Uterus (tissue), 4 donors: ENCODE measurements around the gene STK39. TPM values are rescaled to one million over a fixed set of nuclear protein-coding genes. Genes with fewer than 3 reads are reported as not detected.
"Not testable (repeated sequence)": the region's sequence is repeated elsewhere in the genome, so short reads cannot be mapped to it uniquely, and the experiment has no call there.

Experiments used
- DNase-seq, 2 donors: peaks; one replicate each; pipeline ENCODE4 v3.0.0-alpha.2; 2019 to 2020
- H3K27ac ChIP-seq, 2 donors: fragments of 200-600 bp; sonication (generic); 1 replicate in 1 of 2; 2 replicates in 1 of 2; pipeline ENCODE4 v1.5.1; 2016 to 2018
- H3K27me3 ChIP-seq, 2 donors: fragments of 200-600 bp; sonication (generic); one replicate each; pipeline ENCODE4 v1.5.1; 2018 to 2019; ENCODE audit warnings: control low read depth in 1 of 2
- H3K36me3 ChIP-seq, 2 donors: fragments of 200-600 bp; sonication (generic); one replicate each; pipeline ENCODE4 v1.5.1; 2019; ENCODE audit warnings: control low read depth in 1 of 2
- H3K4me1 ChIP-seq, 2 donors: fragments of 200-600 bp; sonication (generic); one replicate each; pipeline ENCODE4 v1.5.1; 2018 to 2019; ENCODE audit warnings: control low read depth in 1 of 2
- H3K4me3 ChIP-seq, 2 donors: fragments of 200-600 bp; sonication (generic); 1 replicate in 1 of 2; 2 replicates in 1 of 2; pipeline ENCODE4 v1.5.1; 2018 to 2019; ENCODE audit warnings: mild to moderate bottlenecking in 1 of 2
- H3K9me3 ChIP-seq, 2 donors: fragments of 200-600 bp; sonication (generic); one replicate each; pipeline ENCODE4 v1.5.1; 2019; ENCODE audit warnings: control low read depth in 1 of 2
- POLR2A ChIP-seq, 2 donors: fragments of 450-650 bp; IDR thresholded peaks; one replicate each; pipeline ENCODE4 v1.6.1; 2016; ENCODE audit warnings: antibody characterized with exemption in 2 of 2, mild to moderate bottlenecking in 1 of 2, moderate library complexity in 1 of 2
- intact Hi-C: fragments of 100-400 bp; cut with DNase I; formaldehyde crosslinking; loops from one replicate; pipeline ENCODE4 v1.15.1; 2023; ENCODE audit warnings: low total_unique reads
- total RNA-seq, 4 donors: library from RNA; depleted of rRNA in 3 of 4; stranded (reverse); fragments of >200 nt in 3 of 4; gene quantifications; one replicate each; pipeline versions ENCODE4 v1.1.0 to v1.2.4, GENCODE V29; 2014 to 2023
- TF ChIP-seq, protein P1 (sequence below), 4 experiments: fragments of 200-600 bp in 2 of 4; fragments of 450-650 bp in 2 of 4; sonication (generic) in 2 of 4; IDR thresholded peaks; one replicate each; pipeline ENCODE4 v1.5.1; 2016 to 2019; ENCODE audit warnings: antibody characterized with exemption in 4 of 4, mild to moderate bottlenecking in 2 of 4, moderate library complexity in 1 of 4
- donor health status: DM: yes; HTN: yes; CAD: no.

Gene STK39
- total RNA-seq, 4 donors from 2014 or later: 5.0 to 23.6 (median 9.8) TPM

DNA sequence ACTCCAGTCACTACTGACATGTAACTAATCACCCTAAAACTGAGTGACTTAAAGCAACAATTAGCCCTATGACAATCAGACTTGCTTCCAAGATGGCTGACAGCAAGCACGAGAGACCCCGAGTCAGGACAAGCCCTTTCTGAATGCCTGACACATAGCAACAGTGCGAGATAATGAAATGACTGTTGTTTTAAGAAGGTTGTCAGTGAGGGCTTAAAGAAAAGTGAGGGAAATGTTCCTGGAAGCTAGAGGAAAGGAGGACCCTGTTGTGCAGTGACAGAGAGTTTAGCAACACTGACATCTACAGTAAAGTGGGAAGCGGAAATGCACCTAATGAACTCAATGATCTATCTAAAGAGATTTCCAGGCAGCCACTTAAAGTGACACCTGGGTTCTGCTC lies 163.1 kb downstream of the STK39 start:
- intact Hi-C loops: no loop called here
- DNase-seq: no peak
- Histone ChIP-seq H3K9me3 (no peaks in the 10 kb centered on the region), H3K27ac (no peak overlapping the region), H3K27me3 (no peaks in the 10 kb centered on the region), H3K4me1 (no peaks in the 10 kb centered on the region), H3K4me3 (no peak overlapping the region), H3K36me3 (no peaks in the 10 kb centered on the region)
- TF ChIP-seq POLR2A (IDR thresholded peaks at IDR 0.05): no peak
- TF ChIP-seq, protein P1, sequence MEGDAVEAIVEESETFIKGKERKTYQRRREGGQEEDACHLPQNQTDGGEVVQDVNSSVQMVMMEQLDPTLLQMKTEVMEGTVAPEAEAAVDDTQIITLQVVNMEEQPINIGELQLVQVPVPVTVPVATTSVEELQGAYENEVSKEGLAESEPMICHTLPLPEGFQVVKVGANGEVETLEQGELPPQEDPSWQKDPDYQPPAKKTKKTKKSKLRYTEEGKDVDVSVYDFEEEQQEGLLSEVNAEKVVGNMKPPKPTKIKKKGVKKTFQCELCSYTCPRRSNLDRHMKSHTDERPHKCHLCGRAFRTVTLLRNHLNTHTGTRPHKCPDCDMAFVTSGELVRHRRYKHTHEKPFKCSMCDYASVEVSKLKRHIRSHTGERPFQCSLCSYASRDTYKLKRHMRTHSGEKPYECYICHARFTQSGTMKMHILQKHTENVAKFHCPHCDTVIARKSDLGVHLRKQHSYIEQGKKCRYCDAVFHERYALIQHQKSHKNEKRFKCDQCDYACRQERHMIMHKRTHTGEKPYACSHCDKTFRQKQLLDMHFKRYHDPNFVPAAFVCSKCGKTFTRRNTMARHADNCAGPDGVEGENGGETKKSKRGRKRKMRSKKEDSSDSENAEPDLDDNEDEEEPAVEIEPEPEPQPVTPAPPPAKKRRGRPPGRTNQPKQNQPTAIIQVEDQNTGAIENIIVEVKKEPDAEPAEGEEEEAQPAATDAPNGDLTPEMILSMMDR (IDR thresholded peaks at IDR 0.05): no peak

- H3K4me3 ChIP-seq, DNase-seq, H3K27me3 ChIP-seq, intact Hi-C loops, H3K4me1 ChIP-seq, H3K27ac ChIP-seq, H3K9me3 ChIP-seq, H3K36me3 ChIP-seq: not testable (repeated sequence)
Observed at GRCh38 chr2:168081452-168081851, 165.9 kb downstream of the STK39 start.

DNA sequence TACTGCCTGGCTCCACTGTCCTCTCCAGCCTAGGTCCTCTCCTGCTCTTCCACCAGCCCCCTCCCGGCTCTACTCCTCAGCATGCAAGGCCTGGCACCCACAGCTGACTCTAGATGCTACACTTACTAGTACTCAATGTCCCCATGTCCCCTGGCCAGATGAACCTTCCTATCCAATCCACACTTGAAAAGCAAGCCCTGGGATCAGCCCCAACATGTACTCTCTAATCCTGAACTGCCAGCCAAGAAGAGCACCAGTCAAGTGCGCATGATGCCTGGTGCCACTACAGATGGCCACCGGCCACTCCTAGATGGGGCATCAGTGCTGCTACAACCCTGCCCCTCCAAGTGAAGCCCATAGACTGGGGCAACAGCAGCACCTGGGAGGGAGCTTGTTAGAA lies 168.2 kb downstream of the STK39 start:
- H3K36me3 ChIP-seq: no peaks in the 10 kb centered on the region
- DNase-seq: no peak
- no peak for TF ChIP-seq POLR2A (IDR thresholded peaks at IDR 0.05)
- TF ChIP-seq, protein P1 (IDR thresholded peaks at IDR 0.05): no peak
- no peak overlapping the region for H3K4me3 ChIP-seq
- intact Hi-C loops: no loop called here
- H3K27me3 ChIP-seq: no peaks in the 10 kb centered on the region
- no peak overlapping the region for H3K27ac ChIP-seq
- H3K9me3 ChIP-seq: no peaks in the 10 kb centered on the region
- no peaks in the 10 kb centered on the region for H3K4me1 ChIP-seq

GRCh38 chr2:168076731-168077130 lies 170.7 kb downstream of the STK39 start:
- DNase-seq: no peak
- H3K36me3 ChIP-seq: no peaks in the 10 kb centered on the region
- no peaks in the 10 kb centered on the region for H3K9me3 ChIP-seq
- no peak for TF ChIP-seq POLR2A (IDR thresholded peaks at IDR 0.05)
- TF ChIP-seq, protein P1 (IDR thresholded peaks at IDR 0.05): no peak
- H3K4me3 ChIP-seq: no peak overlapping the region
- intact Hi-C loops: no loop called here
- no peaks in the 10 kb centered on the region for H3K4me1 ChIP-seq
- no peaks in the 10 kb centered on the region for H3K27me3 ChIP-seq
- no peak overlapping the region for H3K27ac ChIP-seq

DNA sequence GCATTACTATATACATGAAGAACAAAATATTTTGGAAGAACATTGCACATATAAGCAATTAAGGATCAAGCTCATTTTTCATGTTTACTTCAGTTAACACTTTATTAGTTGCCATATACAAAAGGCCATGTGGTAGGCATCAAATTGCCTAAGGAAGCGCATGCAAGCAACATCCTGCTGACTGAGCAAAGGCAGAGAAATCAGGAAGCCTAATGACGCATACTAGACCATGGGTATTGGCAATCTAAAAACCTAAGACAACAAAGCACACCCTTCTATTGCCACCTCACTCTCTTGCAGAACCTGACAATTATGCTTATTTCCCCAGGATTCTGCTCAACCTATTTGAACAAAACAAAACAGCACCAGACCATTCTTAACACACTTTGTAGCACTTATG lies 171.9 kb downstream of the STK39 start:
- Histone ChIP-seq H3K4me3 (no peak overlapping the region), H3K36me3 (no peaks in the 10 kb centered on the region), H3K27ac (no peak overlapping the region), H3K27me3 (no peaks in the 10 kb centered on the region), H3K9me3 (no peaks in the 10 kb centered on the region), H3K4me1 (no peaks in the 10 kb centered on the region)
- no peak for DNase-seq
- intact Hi-C loops: no loop called here
- TF ChIP-seq, protein P1 (IDR thresholded peaks at IDR 0.05): no peak
- no peak for TF ChIP-seq POLR2A (IDR thresholded peaks at IDR 0.05)

- no peaks in the 10 kb centered on the region for H3K9me3 ChIP-seq
- H3K27me3 ChIP-seq: no peaks in the 10 kb centered on the region
- no peak overlapping the region for H3K4me3 ChIP-seq
- no peaks in the 10 kb centered on the region for H3K36me3 ChIP-seq
- intact Hi-C loops: no loop called here
- no peaks in the 10 kb centered on the region for H3K4me1 ChIP-seq
- no peak for TF ChIP-seq POLR2A (IDR thresholded peaks at IDR 0.05)
- TF ChIP-seq, protein P1 (IDR thresholded peaks at IDR 0.05): no peak
- DNase-seq: no peak
- H3K27ac ChIP-seq: no peak overlapping the region
Observed at GRCh38 chr2:168072626-168073303, 174.6 kb downstream of the STK39 start.
